ENCODE measurements around the gene DRD4.

Gene DRD4

GRCh38 chr11:660281-660680 lies 23.2 kb downstream of the DRD4 start:
- H3K79me2 ChIP-seq (ENCODE audit: low read length): peaks cover 12% of the 10 kb centered on the region
- no peak overlapping the region for H3K9ac ChIP-seq (ENCODE audit: low read length)
- no peak overlapping the region for H3K4me2 ChIP-seq (ENCODE audit: low read depth, low read length)
- H3K9me3 ChIP-seq (replicated peaks; ENCODE audit: insufficient read depth, low read length): no peaks in the 10 kb centered on the region
- no peak for DNase-seq
- no peaks in the 10 kb centered on the region for H3K9me2 ChIP-seq (replicated peaks; ENCODE audit: insufficient read depth, low read length)
- no peaks in the 10 kb centered on the region for H3F3A ChIP-seq (ENCODE audit: insufficient read depth, low read length)
- no peak for TF ChIP-seq EZH2 (optimal IDR thresholded peaks at IDR 0.05; ENCODE audit: low read depth, low read length)
- no peaks in the 10 kb centered on the region for H3K4me1 ChIP-seq (ENCODE audit: low read length)
- H3K36me3 ChIP-seq (replicated peaks; ENCODE audit: insufficient read depth, low read length): no peaks in the 10 kb centered on the region
- H2AFZ ChIP-seq (ENCODE audit: low read length): no peak overlapping the region
- H4K20me1 ChIP-seq (ENCODE audit: insufficient read depth, low read length): no peaks in the 10 kb centered on the region
- no peak overlapping the region for H3K27ac ChIP-seq (ENCODE audit: low read length)
- H3K27me3 ChIP-seq (replicated peaks; ENCODE audit: insufficient read depth, low read length): no peaks in the 10 kb centered on the region
- H3K4me3 ChIP-seq (ENCODE audit: low read length): no peak overlapping the region

- H3K4me3 ChIP-seq (ENCODE audit: low read length): no peak overlapping the region
- no peak overlapping the region for H2AFZ ChIP-seq (ENCODE audit: low read length)
- no peak overlapping the region for H3K4me2 ChIP-seq (ENCODE audit: low read depth, low read length)
- no peaks in the 10 kb centered on the region for H3K27me3 ChIP-seq (replicated peaks; ENCODE audit: insufficient read depth, low read length)
- no peaks in the 10 kb centered on the region for H3K36me3 ChIP-seq (replicated peaks; ENCODE audit: insufficient read depth, low read length)
- H3K9ac ChIP-seq (ENCODE audit: low read length): no peak overlapping the region
- H3K27ac ChIP-seq (ENCODE audit: low read length): no peak overlapping the region
- no peaks in the 10 kb centered on the region for H3K9me2 ChIP-seq (replicated peaks; ENCODE audit: insufficient read depth, low read length)
- no peak for TF ChIP-seq CTCF (IDR thresholded peaks at IDR 0.05; ENCODE audit: low read length)
- no peak for TF ChIP-seq EZH2phosphoT487 (IDR thresholded peaks at IDR 0.05; ENCODE audit: low read length)
- no peak for TF ChIP-seq EZH2 (optimal IDR thresholded peaks at IDR 0.05; ENCODE audit: low read depth, low read length)
- no peaks in the 10 kb centered on the region for H3K4me1 ChIP-seq (ENCODE audit: low read length)
- no peaks in the 10 kb centered on the region for H4K20me1 ChIP-seq (ENCODE audit: insufficient read depth, low read length)
- peaks cover 15% of the 10 kb centered on the region for H3K79me2 ChIP-seq (ENCODE audit: low read length)
- H3F3A ChIP-seq (ENCODE audit: insufficient read depth, low read length): no peaks in the 10 kb centered on the region
- H3K9me3 ChIP-seq (replicated peaks; ENCODE audit: insufficient read depth, low read length): no peaks in the 10 kb centered on the region
- no peak for DNase-seq
Measured at GRCh38 chr11:660681-661444, 23.8 kb downstream of the DRD4 start.

GRCh38 chr11:662689-663274 lies 25.7 kb downstream of the DRD4 start:
- no peaks in the 10 kb centered on the region for H3K4me1 ChIP-seq (ENCODE audit: low read length)
- H3K4me2 ChIP-seq (ENCODE audit: low read depth, low read length): no peak overlapping the region
- TF ChIP-seq CTCF (IDR thresholded peaks at IDR 0.05; ENCODE audit: low read length) (peak; percentile 76), EZH2 (optimal IDR thresholded peaks at IDR 0.05; ENCODE audit: low read depth, low read length) (no peak)
- no peaks in the 10 kb centered on the region for H3K27me3 ChIP-seq (replicated peaks; ENCODE audit: insufficient read depth, low read length)
- H3K9me2 ChIP-seq (replicated peaks; ENCODE audit: insufficient read depth, low read length): no peaks in the 10 kb centered on the region
- no peaks in the 10 kb centered on the region for H3K36me3 ChIP-seq (replicated peaks; ENCODE audit: insufficient read depth, low read length)
- peak; percentile 51 for DNase-seq
- no peaks in the 10 kb centered on the region for H3K9me3 ChIP-seq (replicated peaks; ENCODE audit: insufficient read depth, low read length)
- no peak overlapping the region for H2AFZ ChIP-seq (ENCODE audit: low read length)
- peaks cover 12% of the 10 kb centered on the region for H3K79me2 ChIP-seq (ENCODE audit: low read length)
- H3F3A ChIP-seq (ENCODE audit: insufficient read depth, low read length): no peaks in the 10 kb centered on the region
- H3K9ac ChIP-seq (ENCODE audit: low read length): no peak overlapping the region
- H3K27ac ChIP-seq (ENCODE audit: low read length): no peak overlapping the region
- no peaks in the 10 kb centered on the region for H4K20me1 ChIP-seq (ENCODE audit: insufficient read depth, low read length)
- H3K4me3 ChIP-seq (ENCODE audit: low read length): no peak overlapping the region

All from MM.1S (cell line).